ENCODE results near the gene CDKL1. TPM values are rescaled to one million over a fixed set of nuclear protein-coding genes. Genes with fewer than 3 reads are reported as not detected.
"Not testable (repeated sequence)": the region's sequence is repeated elsewhere in the genome, so short reads cannot be mapped to it uniquely, and the experiment has no call there.

The CDKL1 gene
- polyA plus RNA-seq, 3 donors = 7.0 to 9.0 (median 8.3) TPM

DNA sequence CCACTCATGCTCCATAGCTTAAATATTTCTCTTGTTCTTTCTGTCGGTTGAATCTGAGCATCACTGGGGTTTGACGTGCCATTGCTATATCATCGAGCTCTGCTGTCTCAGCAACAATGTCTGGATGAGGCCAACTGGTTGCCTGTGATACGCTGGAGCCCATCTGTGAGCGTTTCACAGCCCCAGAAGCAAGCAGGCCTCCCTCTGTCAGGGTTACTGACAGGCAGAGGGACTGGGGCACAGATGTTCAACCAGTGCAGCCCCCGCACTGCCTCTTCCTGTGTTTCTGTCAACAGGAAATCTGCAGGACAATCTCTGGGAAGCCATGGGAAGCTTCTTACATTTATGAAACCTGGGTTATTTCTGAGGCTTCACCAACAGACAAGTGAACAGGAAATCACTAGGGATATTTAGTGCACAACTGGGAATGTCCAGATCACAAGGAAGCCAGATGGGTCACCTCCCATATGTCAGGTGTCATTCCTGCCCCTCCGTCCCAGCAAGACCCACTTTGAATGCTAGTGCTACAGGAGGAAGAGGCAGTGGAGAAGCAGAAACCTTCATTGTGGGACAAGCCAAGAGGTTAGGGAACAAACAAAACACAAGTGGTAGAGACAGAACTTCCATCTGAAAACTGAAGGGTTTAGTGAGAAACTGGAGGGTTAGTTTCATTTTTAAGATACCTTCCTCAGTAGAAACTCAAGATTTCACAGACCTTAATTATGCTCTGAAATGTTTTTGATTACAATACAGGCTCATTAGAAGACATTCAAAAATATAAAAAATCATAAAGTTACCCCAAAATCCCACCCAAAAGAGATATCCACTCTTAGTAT is 60.5 kb downstream of the CDKL1 start:
- DNase-seq (ENCODE audit: low read depth in 3 of 3, low spot score in 2 of 3) = no peak

DNA sequence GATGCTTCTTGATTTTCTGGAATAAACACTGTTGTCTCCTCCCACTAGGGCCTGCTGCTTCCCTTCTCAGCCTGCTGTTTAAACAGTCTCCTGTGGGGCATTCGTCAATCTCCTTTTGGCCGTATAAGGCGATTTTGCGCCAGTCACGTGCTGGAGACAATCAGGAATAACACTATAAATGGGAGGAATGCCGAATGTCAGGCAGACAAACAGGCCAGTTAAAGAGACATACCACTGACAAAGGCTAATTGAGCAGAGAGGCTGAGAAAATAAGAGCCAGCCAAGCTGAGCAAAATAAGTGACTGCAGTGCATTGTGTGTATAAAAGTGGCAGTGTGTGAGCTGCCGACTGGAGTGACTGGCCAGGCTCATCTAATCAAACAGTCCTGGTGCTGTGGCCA is 61.3 kb downstream of the CDKL1 start:
- DNase-seq (ENCODE audit: low read depth in 3 of 3, low spot score in 2 of 3) = no peak

DNA sequence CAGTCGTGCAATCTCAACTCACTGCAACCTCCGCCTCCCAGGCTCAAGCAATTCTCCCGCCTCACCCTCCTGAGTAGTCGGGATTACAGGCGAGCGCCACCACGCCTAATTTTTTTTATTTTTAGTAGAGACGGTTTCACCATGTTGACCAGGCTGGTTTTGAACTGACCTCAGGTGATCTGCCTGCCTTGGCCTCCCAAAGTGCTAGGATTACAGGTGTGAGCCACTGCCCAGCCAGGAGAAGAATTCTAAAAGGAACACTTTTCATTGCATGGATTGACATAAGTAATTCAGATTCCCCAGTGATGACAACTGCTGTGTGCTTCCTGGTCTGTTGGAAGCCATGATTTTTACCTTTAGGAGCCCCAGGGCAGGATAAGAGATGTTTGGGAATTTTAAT is 62.5 kb downstream of the CDKL1 start:
- no peak for DNase-seq (ENCODE audit: low read depth in 3 of 3, low spot score in 2 of 3)

DNA sequence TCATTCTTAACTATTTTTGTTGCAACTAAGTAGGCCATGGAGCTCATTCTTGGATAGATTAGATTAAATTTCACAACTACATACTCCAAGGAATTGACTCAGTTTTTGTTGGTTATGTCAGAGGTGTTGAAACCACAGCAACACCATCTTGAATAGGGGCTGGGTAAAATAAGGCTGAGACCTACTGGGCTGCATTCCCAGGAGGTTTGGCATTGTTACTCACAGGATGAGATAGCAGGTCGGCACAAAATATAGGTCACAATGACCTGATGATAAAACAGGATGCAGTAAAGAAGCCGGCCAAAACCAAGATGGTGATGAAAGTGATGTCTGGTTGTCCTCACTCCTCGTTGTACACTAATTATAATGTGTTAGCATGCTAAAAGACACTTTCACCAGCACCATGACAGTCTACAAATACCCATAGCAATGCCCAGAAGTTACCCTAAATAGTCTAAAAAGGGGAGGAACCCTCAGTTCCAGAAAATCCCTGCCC is 63.6 kb downstream of the CDKL1 start:
- no peak for DNase-seq (ENCODE audit: low read depth in 3 of 3, low spot score in 2 of 3)

DNA sequence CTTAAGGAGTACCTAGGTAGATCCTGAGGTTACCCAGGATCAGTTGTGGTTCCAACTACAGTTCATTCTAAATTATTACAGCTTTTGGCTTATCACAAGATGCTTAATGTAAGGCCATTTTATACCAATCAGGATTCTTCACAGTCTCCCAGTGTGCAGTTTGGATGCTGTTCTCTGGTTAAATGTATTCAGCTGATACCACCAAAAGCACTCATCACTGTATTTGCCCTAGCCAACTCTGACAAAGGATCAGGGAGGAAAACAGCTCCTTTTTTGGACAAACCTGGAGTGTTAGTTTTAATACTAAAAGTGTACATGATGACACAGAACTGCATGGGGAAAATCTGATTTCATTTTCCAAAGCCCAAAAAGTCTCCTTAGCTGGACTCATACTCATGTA is 65.1 kb downstream of the CDKL1 start:
- DNase-seq (ENCODE audit: low read depth in 3 of 3, low spot score in 2 of 3) = no peak

DNA sequence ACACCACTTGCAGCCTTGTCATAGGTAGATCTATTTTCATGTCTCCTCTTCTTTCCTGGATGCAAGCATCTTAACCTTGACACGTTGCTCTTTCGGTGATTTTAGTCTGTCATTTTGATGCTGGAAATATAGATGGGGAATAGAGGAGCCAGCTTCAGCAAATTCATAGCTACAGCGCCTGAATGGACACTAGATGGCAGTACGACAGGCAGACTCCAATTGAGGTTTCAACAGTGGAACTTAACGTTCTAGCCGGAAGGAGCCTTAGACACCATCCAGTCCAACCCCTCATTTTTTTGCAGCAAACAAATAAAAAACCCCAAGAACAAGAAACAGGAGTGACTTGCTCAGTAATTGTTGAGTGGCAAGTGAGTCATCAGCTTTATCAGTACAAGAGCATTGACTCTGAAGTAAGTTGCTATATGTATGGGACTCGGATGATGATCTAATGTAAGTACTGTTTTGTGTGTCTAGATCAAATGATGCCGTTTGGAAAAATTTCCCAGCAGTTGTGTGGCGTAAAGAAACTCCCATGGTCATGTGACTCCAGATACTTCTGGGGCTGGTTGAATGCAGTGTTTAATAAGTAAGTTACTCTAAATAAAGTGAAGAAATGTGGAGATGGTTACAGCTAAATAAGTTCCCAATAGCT is 75.5 kb downstream of the CDKL1 start:
- DNase-seq (ENCODE audit: low read depth in 3 of 3, low spot score in 2 of 3) = peak in 1 of 3 donors; percentile 81

DNA sequence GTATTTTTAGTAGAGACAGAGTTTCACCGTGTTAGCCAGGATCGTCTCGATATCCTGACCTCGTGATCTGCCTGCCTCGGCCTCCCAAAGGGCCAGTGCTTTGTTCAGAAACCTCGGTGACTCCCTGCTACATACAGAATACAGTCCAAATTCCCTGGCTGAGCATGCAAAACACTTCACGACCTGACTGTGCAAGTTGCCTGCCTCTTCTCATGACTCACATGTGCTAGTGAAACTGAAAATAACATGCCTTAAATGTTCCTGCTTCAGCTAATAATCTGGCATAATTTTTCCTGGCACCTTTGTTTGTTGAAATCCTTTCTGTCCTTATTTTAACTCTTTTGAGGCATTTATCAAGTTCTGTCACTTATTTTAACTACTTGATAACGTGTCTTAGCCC is 76.4 kb downstream of the CDKL1 start:
- no peak for DNase-seq (ENCODE audit: low read depth in 3 of 3, low spot score in 2 of 3)

DNA sequence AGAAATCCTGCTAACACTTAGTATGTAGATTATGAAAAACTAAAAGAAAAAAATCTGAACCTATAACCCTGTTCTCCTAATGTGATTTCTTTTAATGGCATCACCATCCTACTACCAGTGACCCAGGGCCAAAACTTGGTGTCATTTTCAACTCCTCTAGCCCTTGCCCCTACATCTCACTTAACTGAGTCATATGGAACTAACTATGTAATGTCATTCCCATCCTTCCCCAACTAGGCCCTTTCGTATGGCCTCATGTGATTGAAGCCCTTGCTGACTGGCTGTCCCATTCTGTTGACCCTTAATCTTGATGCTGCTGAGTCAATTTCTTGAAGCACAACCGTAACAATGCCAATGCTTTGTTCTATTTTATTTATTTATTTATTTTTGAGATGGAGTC is 77.0 kb downstream of the CDKL1 start:
- no peak for DNase-seq (ENCODE audit: low read depth in 3 of 3, low spot score in 2 of 3)

DNA sequence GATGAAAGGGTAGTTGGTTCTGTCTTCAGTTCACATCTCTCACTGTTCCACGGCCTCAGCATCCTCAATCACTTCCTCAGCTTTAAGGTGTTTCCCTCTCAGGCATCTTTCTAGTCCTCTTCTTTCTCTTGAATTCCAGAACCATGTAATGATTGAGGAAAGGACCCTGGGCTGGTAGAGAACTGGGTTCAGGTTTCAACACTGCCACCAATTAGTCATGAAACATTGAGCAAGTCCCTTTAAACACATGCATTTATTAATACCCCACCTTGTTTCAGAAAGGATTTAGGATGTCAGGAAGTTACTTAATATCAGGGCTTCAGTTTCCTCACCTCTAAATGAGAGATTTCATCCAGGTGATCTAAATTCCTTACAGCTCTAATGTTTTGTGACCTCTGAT is 77.4 kb downstream of the CDKL1 start:
- DNase-seq (ENCODE audit: low read depth in 3 of 3, low spot score in 2 of 3) = no peak

DNA sequence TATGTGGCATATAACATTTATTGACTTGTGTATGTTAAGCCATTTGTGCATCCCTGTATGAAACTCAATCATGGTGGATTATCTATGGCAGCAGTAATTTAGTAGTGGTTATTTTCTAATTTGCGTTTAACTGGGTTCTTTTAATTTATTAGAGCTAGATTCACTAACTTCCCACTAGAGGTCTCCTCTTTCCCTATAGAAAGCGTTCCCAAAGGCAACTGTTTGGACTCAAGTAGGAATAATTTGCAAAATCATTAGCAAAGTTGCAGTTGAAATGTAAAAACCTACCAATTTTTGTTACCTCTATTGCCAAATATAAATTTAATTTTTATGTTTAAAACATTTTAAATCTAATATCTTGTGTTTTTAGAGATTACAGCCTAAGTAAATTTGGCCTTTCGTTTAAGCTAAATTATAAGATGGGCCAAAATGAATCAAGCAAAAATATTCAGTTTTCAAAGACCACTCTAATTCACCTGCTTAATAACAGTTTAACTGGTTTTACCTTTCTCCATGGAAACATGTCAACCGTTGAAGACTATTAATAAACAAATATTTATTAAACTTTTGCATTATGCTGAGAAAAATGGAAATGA is 78.6 kb downstream of the CDKL1 start:
- no peak for DNase-seq (ENCODE audit: low read depth in 3 of 3, low spot score in 2 of 3)

DNA sequence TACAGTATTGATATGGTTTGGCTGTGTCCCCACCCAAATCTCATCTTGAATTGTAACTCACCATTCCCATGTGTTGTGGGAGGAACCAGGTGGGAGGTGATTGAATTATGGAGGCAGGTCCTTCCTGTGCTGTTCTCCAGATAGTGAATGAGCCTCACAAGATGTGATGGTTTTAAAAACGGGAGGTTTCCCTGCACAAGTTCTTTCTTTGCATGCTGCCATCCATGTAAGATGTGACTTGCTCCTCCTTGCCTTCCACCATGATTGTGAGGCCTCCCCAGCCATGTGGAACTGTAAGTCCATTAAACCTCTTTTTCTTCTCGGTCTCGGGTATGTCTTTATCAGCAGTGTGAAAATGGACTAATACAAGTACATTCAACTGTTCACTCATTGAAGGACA is 82.6 kb downstream of the CDKL1 start:
- DNase-seq (ENCODE audit: low read depth in 3 of 3, low spot score in 2 of 3) = not testable (repeated sequence)

DNA sequence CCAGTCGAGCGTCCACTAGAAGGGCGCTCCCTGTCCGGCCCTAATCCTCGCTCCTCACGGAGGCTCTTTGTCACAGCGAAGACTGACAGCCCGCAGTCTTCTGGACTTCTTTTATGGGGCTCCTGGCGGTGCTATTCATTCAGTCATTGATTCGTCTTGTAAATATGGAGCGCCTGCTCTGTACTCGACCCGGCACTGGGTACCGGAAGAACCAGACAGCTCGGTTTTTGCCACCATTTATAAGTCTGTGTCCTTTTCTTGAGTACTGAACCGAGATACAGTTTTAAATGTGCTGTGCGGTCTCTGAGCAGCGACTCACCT is 84.0 kb downstream of the CDKL1 start:
- peak in 1 of 3 donors; percentile 60 for DNase-seq (ENCODE audit: low read depth in 3 of 3, low spot score in 2 of 3)

DNA sequence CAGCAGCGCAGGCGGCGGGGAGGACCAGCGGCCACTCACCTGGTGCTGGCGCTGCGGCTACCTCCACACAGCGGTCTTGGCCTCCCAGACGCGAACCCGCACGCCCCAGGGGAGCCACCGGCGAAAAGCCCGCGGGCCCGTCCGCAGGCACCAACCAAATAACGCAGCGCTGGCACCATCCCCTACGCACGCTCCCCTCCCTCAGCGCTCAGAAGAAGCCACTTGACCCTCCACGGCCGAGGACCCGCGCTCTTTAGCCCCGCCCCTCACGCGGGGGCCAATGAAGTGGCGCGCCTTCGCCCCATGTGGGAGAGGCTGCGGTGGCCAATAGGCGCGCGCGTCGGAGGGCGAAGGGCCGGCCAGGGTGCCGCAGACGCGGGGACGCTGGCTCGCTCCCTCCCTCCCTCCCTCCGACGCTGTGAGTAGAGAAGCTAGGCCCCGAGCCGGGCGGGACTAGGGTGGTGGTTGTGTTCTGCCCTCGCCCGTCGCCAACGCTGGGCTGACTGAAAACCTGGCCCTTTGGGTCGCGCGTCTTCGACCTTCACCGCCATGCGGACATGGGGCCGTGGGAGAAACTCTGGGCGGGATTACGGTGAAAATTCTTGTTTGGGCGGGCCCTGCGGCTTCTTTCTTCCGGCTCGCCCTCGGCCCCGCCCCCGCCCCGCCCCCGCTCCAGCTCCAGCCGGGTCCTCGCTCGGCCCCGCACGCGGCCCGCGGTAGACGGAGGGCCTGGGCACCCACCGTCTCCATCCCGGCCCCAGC is 84.5 kb downstream of the CDKL1 start, which contains the start of the genes DMAC2L and L2HGDH:
Gene DMAC2L, plus strand, starts transcription at position 353 of the 762 bp plus-strand sequence. CDS start 9,164 bp downstream, outside the sequence.
Gene L2HGDH, minus strand, starts transcription at position 258 of the 762 bp plus-strand sequence. Its CDS starts 79 bp downstream, at position 179.
- peak; percentile 83 to 94 (median 89) for DNase-seq (ENCODE audit: low read depth in 3 of 3, low spot score in 2 of 3)

DNA sequence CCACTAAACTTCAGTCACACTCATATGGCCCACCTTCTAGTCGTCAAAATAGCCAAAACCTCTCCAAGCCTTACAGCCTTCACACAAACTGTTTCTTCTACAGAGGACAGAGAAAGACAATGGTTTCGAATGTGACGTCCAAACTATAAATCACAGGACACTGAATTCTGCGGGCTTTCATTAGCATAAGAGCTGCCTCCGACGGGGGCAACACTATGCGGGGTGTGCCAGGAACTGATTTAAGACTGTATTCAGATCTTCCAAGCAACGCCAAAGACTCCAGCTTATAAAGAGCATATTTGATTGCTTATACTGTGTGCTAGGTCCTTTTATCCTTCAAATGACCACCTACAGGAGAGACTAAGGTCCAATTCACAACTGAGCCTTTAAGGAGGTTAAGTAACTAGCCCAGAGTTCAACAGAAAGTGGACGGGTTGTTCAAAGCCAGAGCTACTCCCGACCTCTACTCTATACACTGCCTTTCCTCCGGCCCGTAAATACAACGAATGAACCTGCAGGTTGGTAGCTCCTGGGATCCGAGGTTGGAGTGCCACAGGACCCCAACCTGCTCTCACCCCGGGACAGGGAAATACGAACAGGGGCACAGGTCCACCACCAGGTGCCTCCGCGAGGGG is 85.2 kb downstream of the CDKL1 start:
- peak in 1 of 3 donors; percentile 27 for DNase-seq (ENCODE audit: low read depth in 3 of 3, low spot score in 2 of 3)

DNA sequence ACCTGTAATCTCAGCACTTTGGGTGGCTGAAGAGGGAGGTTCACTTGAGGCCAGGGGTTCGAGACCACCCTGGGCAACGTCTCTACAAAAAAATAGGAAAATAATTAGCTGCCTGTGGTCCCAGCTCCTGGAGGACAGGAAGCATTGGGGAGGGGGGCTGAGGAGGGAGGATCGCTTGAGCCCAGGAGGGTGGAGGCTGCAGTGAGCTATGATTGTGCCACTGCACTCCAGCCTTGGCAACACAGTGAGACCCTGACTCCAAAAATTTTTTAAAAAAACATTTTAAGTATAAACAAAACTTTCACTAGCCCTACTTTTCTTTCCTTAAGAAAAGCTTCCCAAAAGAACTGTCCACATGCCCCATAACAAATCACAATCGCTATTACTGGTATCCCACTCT is 86.2 kb downstream of the CDKL1 start:
- no peak for DNase-seq (ENCODE audit: low read depth in 3 of 3, low spot score in 2 of 3)

DNA sequence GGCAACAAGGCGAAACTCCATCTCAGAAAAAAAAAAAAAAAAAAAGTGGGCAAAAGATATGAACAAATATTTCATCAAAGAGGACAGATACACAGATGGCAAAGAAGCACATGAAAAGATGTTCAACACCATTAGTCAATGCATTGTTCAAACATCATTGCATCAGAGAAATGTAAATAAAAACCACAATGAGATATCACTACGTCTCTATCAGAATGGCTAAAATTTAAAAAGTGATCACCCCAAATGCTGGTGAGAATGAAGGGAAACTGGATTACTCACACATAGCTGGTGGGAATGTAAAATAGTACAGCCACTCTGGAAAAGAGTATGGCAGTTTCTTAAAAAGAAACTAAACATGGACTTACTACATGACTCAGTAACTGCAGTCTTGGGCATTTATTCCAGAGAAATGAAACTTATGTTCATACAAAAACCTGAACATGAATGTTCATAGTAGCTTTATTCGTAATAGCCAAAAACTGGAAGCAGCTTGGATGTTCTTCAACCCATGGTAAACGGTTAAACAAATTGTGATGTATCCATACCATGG is 88.2 kb downstream of the CDKL1 start:
- no peak for DNase-seq (ENCODE audit: low read depth in 3 of 3, low spot score in 2 of 3)

DNA sequence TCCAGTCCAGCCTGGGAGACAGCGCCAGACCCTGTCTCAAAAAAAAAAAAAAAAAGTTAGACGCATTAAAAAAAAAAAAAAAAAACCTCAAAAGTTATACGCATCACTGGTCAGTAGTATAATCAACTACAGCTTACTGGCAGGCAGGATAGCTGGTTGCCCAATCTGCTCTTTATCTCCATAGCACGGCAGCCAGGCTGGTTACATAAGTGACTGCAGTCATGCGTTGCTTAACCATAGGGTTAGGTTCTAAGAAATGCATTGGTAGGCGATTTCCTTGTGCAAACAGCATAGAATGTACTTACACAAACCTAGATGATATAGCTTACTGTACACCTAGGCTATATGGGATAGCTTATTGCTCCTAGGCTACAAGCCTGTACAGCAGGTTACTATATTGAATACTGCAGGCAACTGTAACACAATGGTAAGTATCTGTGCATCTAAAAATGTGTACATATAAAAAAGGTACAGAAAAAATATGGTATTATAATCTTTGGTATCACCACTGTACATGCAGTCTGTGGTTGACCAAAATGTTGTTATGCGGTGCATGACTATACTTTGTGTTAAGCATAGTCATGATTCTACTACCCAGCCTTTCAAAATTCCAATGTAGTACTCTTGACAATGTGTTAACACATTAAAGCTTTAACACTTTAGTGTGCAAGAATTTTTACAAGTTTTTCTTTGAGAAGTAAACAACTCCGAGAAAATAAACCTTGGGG is 92.8 kb downstream of the CDKL1 start:
- DNase-seq (ENCODE audit: low read depth in 3 of 3, low spot score in 2 of 3) = no peak

DNA sequence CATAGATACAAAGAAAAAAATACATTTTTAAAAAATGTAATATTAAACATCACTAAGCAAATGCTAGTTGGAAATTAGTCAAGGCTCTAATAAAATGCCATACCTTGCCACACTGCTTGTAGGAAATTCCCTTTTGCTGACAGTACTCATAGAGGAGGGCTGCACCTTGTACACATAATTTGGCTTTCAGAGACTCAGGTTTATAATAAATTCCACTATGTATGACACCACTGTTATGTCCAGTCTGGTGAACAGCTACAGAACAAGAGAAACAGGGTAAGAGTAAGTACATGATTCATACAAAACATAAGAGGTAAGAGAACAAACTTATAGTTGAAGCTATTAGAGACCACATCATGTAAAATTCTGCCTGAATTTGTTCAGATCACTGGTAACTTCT is 94.8 kb downstream of the CDKL1 start:
- no peak for DNase-seq (ENCODE audit: low read depth in 3 of 3, low spot score in 2 of 3)

DNA sequence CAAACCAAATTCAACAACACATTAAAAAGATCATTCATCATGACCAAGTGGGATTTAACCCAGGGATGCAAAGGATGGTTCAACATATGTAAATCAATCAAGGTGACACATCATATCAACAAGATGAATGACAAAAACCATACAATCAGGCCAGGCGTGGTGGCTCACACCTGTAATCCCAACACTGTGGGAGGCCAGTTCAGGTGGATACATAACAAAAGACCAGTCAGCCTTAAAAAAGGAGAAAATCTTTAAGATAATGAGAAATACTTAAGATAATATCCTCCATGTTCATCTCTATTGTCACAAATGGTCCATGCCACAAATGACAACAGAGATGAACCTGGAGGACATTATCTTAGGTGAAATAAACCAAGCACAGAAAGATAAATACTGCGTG is 97.1 kb downstream of the CDKL1 start:
- no peak for DNase-seq (ENCODE audit: low read depth in 3 of 3, low spot score in 2 of 3)
